Measurements from ENCODE around the gene VARS2. TPM values are rescaled to one million over a fixed set of nuclear protein-coding genes. Genes with fewer than 3 reads are reported as not detected.
A peak's percentile ranks its signal among the peaks of the same experiment; 100 is the strongest.
"Not testable (repeated sequence)": the region's sequence is repeated elsewhere in the genome, so short reads cannot be mapped to it uniquely, and the experiment has no call there.

The VARS2 gene
- total RNA-seq, 1 donor from 2014 or later: 26.3 TPM

- no peak overlapping the region for H3K4me3 ChIP-seq (ENCODE audit: low read depth, low read length)
- FAIRE-seq (no peak), DNase-seq (ENCODE audit: low read depth) (no peak)
- no peaks in the 10 kb centered on the region for H3K27me3 ChIP-seq (ENCODE audit: control insufficient read depth, insufficient read depth, low read length)
- no peak for TF ChIP-seq CTCF (IDR thresholded peaks at IDR 0.05; ENCODE audit: insufficient read depth, low read length, severe bottlenecking)
- peaks cover 14% of the 10 kb centered on the region for H3K36me3 ChIP-seq (ENCODE audit: control insufficient read depth, insufficient read depth, low read length)
Measured at GRCh38 chr6:30917487-30917886, 3.4 kb downstream of the VARS2 start.

- Histone ChIP-seq H3K4me3 (ENCODE audit: low read depth, low read length) (no peak overlapping the region), H3K36me3 (ENCODE audit: control insufficient read depth, insufficient read depth, low read length) (peaks cover 22% of the 10 kb centered on the region), H3K27me3 (ENCODE audit: control insufficient read depth, insufficient read depth, low read length) (no peaks in the 10 kb centered on the region)
- TF ChIP-seq CTCF (IDR thresholded peaks at IDR 0.05; ENCODE audit: insufficient read depth, low read length, severe bottlenecking): no peak
- DNase-seq (ENCODE audit: low read depth) (no peak), FAIRE-seq (no peak)
Measured at GRCh38 chr6:30918670-30919069, 4.6 kb downstream of the VARS2 start.

- no peak for FAIRE-seq
- peaks cover 32% of the 10 kb centered on the region for H3K36me3 ChIP-seq (ENCODE audit: control insufficient read depth, insufficient read depth, low read length)
- no peak for TF ChIP-seq CTCF (IDR thresholded peaks at IDR 0.05; ENCODE audit: insufficient read depth, low read length, severe bottlenecking)
- H3K27me3 ChIP-seq (ENCODE audit: control insufficient read depth, insufficient read depth, low read length): no peaks in the 10 kb centered on the region
- DNase-seq (ENCODE audit: low read depth): peak; percentile 52
- no peak overlapping the region for H3K4me3 ChIP-seq (ENCODE audit: low read depth, low read length)
Measured at GRCh38 chr6:30922447-30922852, 8.4 kb downstream of the VARS2 start.

- peaks cover 29% of the 10 kb centered on the region for H3K36me3 ChIP-seq (ENCODE audit: control insufficient read depth, insufficient read depth, low read length)
- not testable (repeated sequence) for DNase-seq (ENCODE audit: low read depth); H3K27me3 ChIP-seq (ENCODE audit: control insufficient read depth, insufficient read depth, low read length); FAIRE-seq; H3K4me3 ChIP-seq (ENCODE audit: low read depth, low read length)
Measured at GRCh38 chr6:30924040-30924627, 10.1 kb downstream of the VARS2 start.

GRCh38 chr6:30926644-30927043 is 12.6 kb downstream of the VARS2 start:
- no peak overlapping the region for H3K4me3 ChIP-seq (ENCODE audit: low read depth, low read length)
- DNase-seq (ENCODE audit: low read depth) (peak; percentile 45), FAIRE-seq (no peak)
- no peaks in the 10 kb centered on the region for H3K27me3 ChIP-seq (ENCODE audit: control insufficient read depth, insufficient read depth, low read length)
- peaks cover 19% of the 10 kb centered on the region for H3K36me3 ChIP-seq (ENCODE audit: control insufficient read depth, insufficient read depth, low read length)
- no peak for TF ChIP-seq CTCF (IDR thresholded peaks at IDR 0.05; ENCODE audit: insufficient read depth, low read length, severe bottlenecking)

- not testable (repeated sequence) for H3K27me3 ChIP-seq (ENCODE audit: control insufficient read depth, insufficient read depth, low read length); DNase-seq (ENCODE audit: low read depth); FAIRE-seq; H3K4me3 ChIP-seq (ENCODE audit: low read depth, low read length)
- H3K36me3 ChIP-seq (ENCODE audit: control insufficient read depth, insufficient read depth, low read length): peaks cover 19% of the 10 kb centered on the region
Measured at GRCh38 chr6:30927080-30927479, 13.0 kb downstream of the VARS2 start.

- no peak for TF ChIP-seq CTCF (IDR thresholded peaks at IDR 0.05; ENCODE audit: insufficient read depth, low read length, severe bottlenecking)
- no peak overlapping the region for H3K4me3 ChIP-seq (ENCODE audit: low read depth, low read length)
- no peaks in the 10 kb centered on the region for H3K27me3 ChIP-seq (ENCODE audit: control insufficient read depth, insufficient read depth, low read length)
- DNase-seq (ENCODE audit: low read depth) (no peak), FAIRE-seq (no peak)
- peaks cover 11% of the 10 kb centered on the region for H3K36me3 ChIP-seq (ENCODE audit: control insufficient read depth, insufficient read depth, low read length)
Measured at GRCh38 chr6:30928677-30929076, 14.6 kb downstream of the VARS2 start.
